PC-3 (cell line): ENCODE measurements around the gene NTN4. TPM values are rescaled to one million over a fixed set of nuclear protein-coding genes. Genes with fewer than 3 reads are reported as not detected.
A peak's percentile ranks its signal among the peaks of the same experiment; 100 is the strongest.

ENCODE experiments used
- ATAC-seq: fragments of 200-7000 bp; cut with Tn5 transposase; 2 replicates; pipeline ENCODE4 v1.9.1; 2020; ENCODE audit warnings: mild to moderate bottlenecking, moderate library complexity
- BruUV-seq: library from RNA; stranded (reverse); fragments of 400-500 nt; replicated peaks from 2 replicates; lab custom pipeline; 2021; lab: Mats Ljungman, UMichigan
- CTCF ChIA-PET: fragments of 300-600 bp; sonication (Branson Sonifier 250); formaldehyde crosslinking; loops from one replicate; lab custom pipeline; 2022; ENCODE audit warnings: antibody characterized with exemption; lab: Charles Lee
- POLR2A ChIA-PET: fragments of 300-600 bp; sonication (Branson Sonifier 250); formaldehyde crosslinking; loops from one replicate; lab custom pipeline; 2022; ENCODE audit warnings: antibody characterized with exemption; ENCODE audit not compliant: unreplicated experiment; lab: Charles Lee
- DNase-seq: peaks from one replicate; pipeline ENCODE4 v3.0.0-alpha.2; 2015
- H2AFZ ChIP-seq: fragments of 300-600 bp; sonication (generic); 2 replicates; pipeline ENCODE4 v1.6.0; 2016; ENCODE audit warnings: antibody characterized with exemption, low read length
- H3F3A ChIP-seq: fragments of 300-600 bp; sonication (generic); one replicate; pipeline ENCODE4 v1.6.0; 2017; ENCODE audit warnings: antibody characterized with exemption, low read length, control low read depth, mild to moderate bottlenecking; ENCODE audit not compliant: unreplicated experiment
- H3K27ac ChIP-seq: fragments of 300-600 bp; sonication (generic); 2 replicates; pipeline ENCODE4 v1.5.1; 2016; ENCODE audit warnings: mild to moderate bottlenecking, low read length
- H3K27me3 ChIP-seq: fragments of 300-600 bp; sonication (generic); 2 replicates; pipeline ENCODE4 v1.6.1; 2016; ENCODE audit warnings: low read length, mixed read lengths
- H3K36me3 ChIP-seq: fragments of 300-600 bp; sonication (generic); 2 replicates; pipeline ENCODE4 v1.6.1; 2016; ENCODE audit warnings: low read depth, mixed run types, low read length, mixed read lengths
- H3K4me1 ChIP-seq: fragments of 300-600 bp; sonication (generic); 2 replicates; pipeline ENCODE4 v1.5.1; 2016; ENCODE audit warnings: low read length; ENCODE audit not compliant: insufficient read depth
- H3K4me2 ChIP-seq: fragments of 300-600 bp; sonication (generic); 2 replicates; pipeline ENCODE4 v1.6.0; 2016; ENCODE audit warnings: low read length
- H3K4me3 ChIP-seq: fragments of 300-600 bp; sonication (generic); 2 replicates; pipeline ENCODE4 v1.5.1; 2016; ENCODE audit warnings: mild to moderate bottlenecking, low read length, mixed read lengths
- H3K79me2 ChIP-seq: fragments of 300-600 bp; sonication (generic); 2 replicates; pipeline ENCODE4 v1.6.1; 2017; ENCODE audit warnings: low read length, mixed read lengths
- H3K9ac ChIP-seq: fragments of 300-600 bp; sonication (generic); 2 replicates; pipeline ENCODE4 v1.6.0; 2016; ENCODE audit warnings: mild to moderate bottlenecking, low read length
- H3K9me2 ChIP-seq: fragments of 300-600 bp; sonication (generic); replicated peaks from 2 replicates; pipeline ENCODE4 v1.6.1; 2016; ENCODE audit warnings: mixed run types, low read length, mixed read lengths
- H3K9me3 ChIP-seq: fragments of 300-600 bp; sonication (generic); 2 replicates; pipeline ENCODE4 v1.6.1; 2016; ENCODE audit warnings: low read length, mixed read lengths
- H4K20me1 ChIP-seq: fragments of 300-600 bp; sonication (generic); 2 replicates; pipeline ENCODE4 v1.6.1; 2016; ENCODE audit warnings: low read length, mixed read lengths
- CTCF ChIP-seq: fragments of 300-600 bp; sonication (generic); conservative IDR thresholded peaks from 2 replicates; pipeline ENCODE4 v1.5.1; 2017; ENCODE audit warnings: antibody characterized with exemption, low read depth, mild to moderate bottlenecking, low read length
- EZH2 ChIP-seq: fragments of 300-600 bp; sonication (generic); IDR thresholded peaks from one replicate; pipeline ENCODE4 v1.6.1; 2017; ENCODE audit warnings: antibody characterized with exemption, mild to moderate bottlenecking, low read length; ENCODE audit not compliant: unreplicated experiment
- EZH2phosphoT487 ChIP-seq: fragments of 300-600 bp; sonication (generic); IDR thresholded peaks from 2 replicates; pipeline ENCODE4 v1.6.1; 2018; ENCODE audit warnings: mild to moderate bottlenecking, antibody characterized with exemption, low read length, borderline replicate concordance
- intact Hi-C: fragments of 100-400 bp; cut with micrococcal nuclease; formaldehyde crosslinking; loops from 2 replicates; pipeline ENCODE4 v1.9.0; 2023
- total RNA-seq: library from RNA; depleted of rRNA; stranded (reverse); fragments of >200 nt; gene quantifications from 2 replicates; pipeline ENCODE4 v1.2.3, GENCODE V29; 2014; rRNA removed

NTN4 gene
- total RNA-seq, 1 experiment from 2014 or later: 39.6 TPM

GRCh38 chr12:95608252-95609033 is 182.1 kb downstream of the NTN4 start:
- Histone ChIP-seq H3K27me3 (no peaks in the 10 kb centered on the region), H3K4me2 (peak overlapping the region; percentile 17), H3K4me3 (no peak overlapping the region), H3K9me3 (no peaks in the 10 kb centered on the region), H3K36me3 (no peaks in the 10 kb centered on the region), H3K9ac (peak overlapping the region; percentile 71), H4K20me1 (no peaks in the 10 kb centered on the region), H3K79me2 (no peaks in the 10 kb centered on the region), H3K9me2 (no peaks in the 10 kb centered on the region), H3F3A (no peaks in the 10 kb centered on the region), H3K27ac (peak overlapping the region; percentile 91), H3K4me1 (peaks cover 71% of the 10 kb centered on the region), H2AFZ (peak overlapping the region; percentile 2; the same call in 1 of the 2 replicates)
- ATAC-seq: peak; percentile 58
- POLR2A ChIA-PET: interaction anchor here (0.6 to 1.3 kb wide), 3 partner anchors 25 to 197 kb away, joined by 4 to 6 read pairs (median 5); no protein-coding TSS in a partner anchor
- TF ChIP-seq EZH2 (no peak), CTCF (no peak), EZH2phosphoT487 (no peak)
- CTCF ChIA-PET: interaction anchor here (1.0 kb wide), 2 partner anchors 26 to 38 kb away, joined by 3 read pairs; no protein-coding TSS in a partner anchor
- DNase-seq: peak; percentile 91
- BruUV-seq: TSS peak; percentile 74
- intact Hi-C loops: loop anchor here (1.0 to 10.0 kb wide), 4 partner anchors 24 to 198 kb away; no protein-coding TSS in a partner anchor

Other genes starting within 250 kb of the NTN4 start
- not detected in 2 replicates for gene USP44, start 239.3 kb downstream of the NTN4 start, total RNA-seq
- gene SNRPF, start 68.2 kb upstream of the NTN4 start, total RNA-seq: 47.4 and 47.5 TPM in 2 replicates
- not detected in 2 replicates for gene CCDC38, start 151.8 kb upstream of the NTN4 start, total RNA-seq
- gene AMDHD1, start 152.6 kb upstream of the NTN4 start, total RNA-seq: 0.80 and 1.5 TPM in 2 replicates
- gene HAL, start 205.6 kb upstream of the NTN4 start, total RNA-seq: 0.23 and 1.5 TPM in 2 replicates
- gene LTA4H, start 244.8 kb upstream of the NTN4 start, total RNA-seq: 53.5 and 58.4 TPM in 2 replicates